Naive thymus-derived CD8-positive, alpha-beta T cell (primary cell): ENCODE results near the gene LRMDA. TPM values are rescaled to one million over a fixed set of nuclear protein-coding genes. Genes with fewer than 3 reads are reported as not detected.

ENCODE experiments used
- ATAC-seq, 2 donors: fragments of 150-1000 bp; cut with Tn5 transposase in 1 of 2; sonication (Bioruptor Pico), chemical (Tn5 transposase) in 1 of 2; 1 replicate in 1 of 2; 2 replicates in 1 of 2; pipeline ENCODE4 v1.10.0; 2021; ENCODE audit warnings: mild to moderate bottlenecking in 2 of 2, moderate library complexity in 2 of 2
- POLR2A ChIA-PET: fragments of 350-600 bp; sonication (Branson Sonifier 250); formaldehyde crosslinking; loops from one replicate; lab custom pipeline; 2021; ENCODE audit warnings: antibody characterized with exemption; lab: Charles Lee
- DNase-seq, 10 donors: peaks; one replicate each; pipeline versions ENCODE4 v3.0.0 to v3.0.0-alpha.2; 2020 to 2022
- H3K27ac Mint-ChIP-seq, 10 donors: one replicate each; pipeline ENCODE4 v1.8.0; 2020 to 2022; ENCODE audit warnings: mild to moderate bottlenecking in 10 of 10, mixed read lengths in 10 of 10, moderate library complexity in 4 of 10, inconsistent platforms in 1 of 10
- H3K27me3 Mint-ChIP-seq, 5 donors: one replicate each; pipeline ENCODE4 v1.8.0; 2021 to 2022; ENCODE audit warnings: mixed read lengths in 5 of 5
- H3K36me3 Mint-ChIP-seq, 3 donors: one replicate each; pipeline ENCODE4 v1.8.0; 2020 to 2022; ENCODE audit warnings: mixed read lengths in 3 of 3, mild to moderate bottlenecking in 2 of 3, inconsistent platforms in 1 of 3
- H3K4me1 Mint-ChIP-seq, 4 donors: one replicate each; pipeline ENCODE4 v1.8.0; 2021 to 2022; ENCODE audit warnings: mixed read lengths in 4 of 4
- H3K4me3 Mint-ChIP-seq, 10 donors: one replicate each; pipeline ENCODE4 v1.8.0; 2020 to 2022; ENCODE audit warnings: mild to moderate bottlenecking in 10 of 10, mixed read lengths in 10 of 10, moderate library complexity in 6 of 10, inconsistent platforms in 1 of 10
- H3K9me3 Mint-ChIP-seq, 9 donors: one replicate each; pipeline ENCODE4 v1.8.0; 2020 to 2022; ENCODE audit warnings: mixed read lengths in 9 of 9, mild to moderate bottlenecking in 3 of 9, inconsistent platforms in 1 of 9, moderate library complexity in 1 of 9
- polyA plus RNA-seq, 3 donors: library from polyadenylated mRNA; unstranded; fragments of 300-500 nt; fragmentation: Illumina TruSeq; gene quantifications; one replicate each; pipeline ENCODE4 v1.2.3, GENCODE V29; 2021
- total RNA-seq, 8 experiments: library from RNA in 2 of 8; stranded (reverse) in 2 of 8; gene quantifications; one replicate each; pipeline ENCODE4 v1.2.3 and lab custom pipeline; 2021 to 2026

Gene LRMDA
- total and polyA plus RNA-seq, 5 experiments from 2014 or later = not detected

GRCh38 chr10:76198287-76199035 lies 767.0 kb downstream of the LRMDA start:
- DNase-seq (no peak), ATAC-seq (no peak)
- peaks cover 0 to 4% (median 0%) of the 10 kb centered on the region in 5 donors for H3K27me3 Mint-ChIP-seq
- H3K4me3 Mint-ChIP-seq = no peak overlapping the region
- H3K4me1 Mint-ChIP-seq = no peaks in the 10 kb centered on the region
- H3K36me3 Mint-ChIP-seq = no peaks in the 10 kb centered on the region
- no peaks in the 10 kb centered on the region for H3K9me3 Mint-ChIP-seq
- no peak overlapping the region for H3K27ac Mint-ChIP-seq
- POLR2A ChIA-PET = no interaction called here

- POLR2A ChIA-PET = no interaction called here
- ATAC-seq (no peak), DNase-seq (no peak)
- Mint-ChIP-seq H3K9me3 (no peaks in the 10 kb centered on the region), H3K4me1 (no peaks in the 10 kb centered on the region), H3K4me3 (no peak overlapping the region), H3K27ac (no peak overlapping the region), H3K27me3 (peaks cover 0 to 2% (median 0%) of the 10 kb centered on the region in 5 donors), H3K36me3 (no peaks in the 10 kb centered on the region)
Observed at GRCh38 chr10:76201962-76202361, 770.5 kb downstream of the LRMDA start.

GRCh38 chr10:76202777-76203176 lies 771.4 kb downstream of the LRMDA start:
- no peaks in the 10 kb centered on the region for H3K4me1 Mint-ChIP-seq
- no peaks in the 10 kb centered on the region for H3K9me3 Mint-ChIP-seq
- no peak for ATAC-seq
- no peaks in the 10 kb centered on the region for H3K36me3 Mint-ChIP-seq
- peaks cover 0 to 2% (median 0%) of the 10 kb centered on the region in 5 donors for H3K27me3 Mint-ChIP-seq
- no peak overlapping the region for H3K4me3 Mint-ChIP-seq
- no peak for DNase-seq
- no peak overlapping the region for H3K27ac Mint-ChIP-seq
- POLR2A ChIA-PET = no interaction called here

GRCh38 chr10:76205361-76205760 lies 773.9 kb downstream of the LRMDA start:
- DNase-seq (no peak), ATAC-seq (no peak)
- H3K9me3 Mint-ChIP-seq = no peaks in the 10 kb centered on the region
- H3K27ac Mint-ChIP-seq = no peak overlapping the region
- POLR2A ChIA-PET = no interaction called here
- H3K27me3 Mint-ChIP-seq = peaks cover 0 to 2% (median 0%) of the 10 kb centered on the region in 5 donors
- no peaks in the 10 kb centered on the region for H3K36me3 Mint-ChIP-seq
- no peaks in the 10 kb centered on the region for H3K4me1 Mint-ChIP-seq
- no peak overlapping the region for H3K4me3 Mint-ChIP-seq

GRCh38 chr10:76206797-76207352 lies 775.5 kb downstream of the LRMDA start:
- no peak for ATAC-seq
- Mint-ChIP-seq H3K4me3 (peak overlapping the region in 1 of 10 donors; percentile 32), H3K27ac (no peak overlapping the region), H3K27me3 (peaks cover 0 to 3% (median 0%) of the 10 kb centered on the region in 5 donors), H3K4me1 (no peaks in the 10 kb centered on the region), H3K36me3 (no peaks in the 10 kb centered on the region), H3K9me3 (no peaks in the 10 kb centered on the region)
- no peak for DNase-seq
- POLR2A ChIA-PET = interaction anchor here (0.6 kb wide), 1 partner anchor 145 kb away, joined by 4 read pairs; no protein-coding TSS in a partner anchor

GRCh38 chr10:76209135-76209534 lies 777.7 kb downstream of the LRMDA start:
- Mint-ChIP-seq H3K27me3 (peaks cover 0 to 3% (median 0%) of the 10 kb centered on the region in 5 donors), H3K27ac (no peak overlapping the region), H3K4me3 (no peak overlapping the region), H3K36me3 (no peaks in the 10 kb centered on the region), H3K9me3 (no peaks in the 10 kb centered on the region), H3K4me1 (no peaks in the 10 kb centered on the region)
- no peak for ATAC-seq
- POLR2A ChIA-PET = no interaction called here
- DNase-seq = no peak

GRCh38 chr10:76210211-76210610 lies 778.8 kb downstream of the LRMDA start:
- POLR2A ChIA-PET = no interaction called here
- no peaks in the 10 kb centered on the region for H3K36me3 Mint-ChIP-seq
- no peaks in the 10 kb centered on the region for H3K4me1 Mint-ChIP-seq
- H3K9me3 Mint-ChIP-seq = no peaks in the 10 kb centered on the region
- H3K4me3 Mint-ChIP-seq = no peak overlapping the region
- DNase-seq = no peak
- no peak for ATAC-seq
- no peak overlapping the region for H3K27ac Mint-ChIP-seq
- peaks cover 0 to 3% (median 0%) of the 10 kb centered on the region in 5 donors for H3K27me3 Mint-ChIP-seq

GRCh38 chr10:76211691-76212090 lies 780.3 kb downstream of the LRMDA start:
- POLR2A ChIA-PET = no interaction called here
- Mint-ChIP-seq H3K9me3 (peaks cover 0 to 4% (median 0%) of the 10 kb centered on the region in 9 donors), H3K27ac (no peak overlapping the region), H3K4me1 (no peaks in the 10 kb centered on the region), H3K4me3 (no peak overlapping the region), H3K36me3 (no peaks in the 10 kb centered on the region), H3K27me3 (peaks cover 0 to 6% (median 0%) of the 10 kb centered on the region in 5 donors)
- no peak for DNase-seq
- ATAC-seq = no peak

GRCh38 chr10:76213876-76214275 lies 782.5 kb downstream of the LRMDA start:
- H3K4me3 Mint-ChIP-seq = no peak overlapping the region
- H3K36me3 Mint-ChIP-seq = no peaks in the 10 kb centered on the region
- no peak for ATAC-seq
- DNase-seq = no peak
- H3K27ac Mint-ChIP-seq = no peak overlapping the region
- H3K9me3 Mint-ChIP-seq = peaks cover 0 to 11% (median 2%) of the 10 kb centered on the region in 9 donors
- no peaks in the 10 kb centered on the region for H3K4me1 Mint-ChIP-seq
- POLR2A ChIA-PET = no interaction called here
- peaks cover 0 to 9% (median 1%) of the 10 kb centered on the region in 5 donors for H3K27me3 Mint-ChIP-seq

GRCh38 chr10:76218035-76218434 lies 786.6 kb downstream of the LRMDA start:
- POLR2A ChIA-PET = no interaction called here
- Mint-ChIP-seq H3K9me3 (peaks cover 0 to 11% (median 2%) of the 10 kb centered on the region in 9 donors), H3K27me3 (peaks cover 0 to 6% (median 0%) of the 10 kb centered on the region in 5 donors), H3K27ac (no peak overlapping the region), H3K4me1 (no peaks in the 10 kb centered on the region), H3K4me3 (no peak overlapping the region), H3K36me3 (no peaks in the 10 kb centered on the region)
- DNase-seq (no peak), ATAC-seq (no peak)

GRCh38 chr10:76229341-76229740 lies 797.9 kb downstream of the LRMDA start:
- Mint-ChIP-seq H3K4me3 (no peak overlapping the region), H3K36me3 (no peaks in the 10 kb centered on the region), H3K27me3 (no peaks in the 10 kb centered on the region), H3K4me1 (no peaks in the 10 kb centered on the region), H3K9me3 (peaks cover 0 to 10% (median 0%) of the 10 kb centered on the region in 9 donors), H3K27ac (no peak overlapping the region)
- ATAC-seq (no peak), DNase-seq (no peak)
- POLR2A ChIA-PET = no interaction called here

- H3K4me3 Mint-ChIP-seq = no peak overlapping the region
- POLR2A ChIA-PET = no interaction called here
- H3K27me3 Mint-ChIP-seq = no peaks in the 10 kb centered on the region
Observed at GRCh38 chr10:76230921-76231285, 799.5 kb downstream of the LRMDA start.

GRCh38 chr10:76231286-76231934 lies 800.0 kb downstream of the LRMDA start:
- ATAC-seq = no peak
- no peaks in the 10 kb centered on the region for H3K4me1 Mint-ChIP-seq
- peaks cover 0 to 3% (median 0%) of the 10 kb centered on the region in 9 donors for H3K9me3 Mint-ChIP-seq
- POLR2A ChIA-PET = no interaction called here
- no peak overlapping the region for H3K27ac Mint-ChIP-seq
- no peaks in the 10 kb centered on the region for H3K36me3 Mint-ChIP-seq
- no peak overlapping the region for H3K4me3 Mint-ChIP-seq
- DNase-seq = no peak
- no peaks in the 10 kb centered on the region for H3K27me3 Mint-ChIP-seq

More at GRCh38 chr10:76230921-76231285, 799.5 kb downstream of the LRMDA start:
- ATAC-seq (no peak), DNase-seq (no peak)
- Mint-ChIP-seq H3K27ac (no peak overlapping the region), H3K9me3 (peaks cover 0 to 6% (median 0%) of the 10 kb centered on the region in 9 donors), H3K4me1 (no peaks in the 10 kb centered on the region), H3K36me3 (no peaks in the 10 kb centered on the region)
